GM12872 (cell line): ENCODE results near the gene NTMT1.

Experiments used
- TF ChIP-seq, protein P1 (sequence below): IDR thresholded peaks from 3 replicates; pipeline ENCODE4 v1.5.1; 2011; ENCODE audit warnings: low read depth, mild to moderate bottlenecking, low read length, moderate library complexity; ENCODE audit not compliant: insufficient read depth

Gene NTMT1

DNA sequence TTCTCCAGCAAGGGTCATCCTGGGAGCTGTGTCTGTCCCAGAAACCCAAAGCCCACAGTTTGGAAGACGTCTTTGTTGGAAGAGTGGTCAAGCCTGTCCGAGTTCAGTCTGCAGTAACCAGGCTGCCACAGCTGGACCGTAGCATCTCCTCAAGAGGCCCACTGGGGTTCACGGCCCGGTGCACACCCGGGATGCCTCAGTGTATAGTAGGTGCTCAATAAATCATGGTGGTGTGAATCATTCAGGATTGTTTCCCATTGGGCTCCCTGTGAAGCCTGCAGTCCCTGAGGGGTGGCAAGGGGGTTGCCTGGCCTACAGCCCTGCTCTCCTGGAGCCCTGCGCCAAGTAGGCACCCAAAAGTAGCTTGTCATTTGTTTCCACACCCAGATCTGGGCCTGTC, 29.2 kb downstream of the NTMT1 start:
- TF ChIP-seq, protein P1, sequence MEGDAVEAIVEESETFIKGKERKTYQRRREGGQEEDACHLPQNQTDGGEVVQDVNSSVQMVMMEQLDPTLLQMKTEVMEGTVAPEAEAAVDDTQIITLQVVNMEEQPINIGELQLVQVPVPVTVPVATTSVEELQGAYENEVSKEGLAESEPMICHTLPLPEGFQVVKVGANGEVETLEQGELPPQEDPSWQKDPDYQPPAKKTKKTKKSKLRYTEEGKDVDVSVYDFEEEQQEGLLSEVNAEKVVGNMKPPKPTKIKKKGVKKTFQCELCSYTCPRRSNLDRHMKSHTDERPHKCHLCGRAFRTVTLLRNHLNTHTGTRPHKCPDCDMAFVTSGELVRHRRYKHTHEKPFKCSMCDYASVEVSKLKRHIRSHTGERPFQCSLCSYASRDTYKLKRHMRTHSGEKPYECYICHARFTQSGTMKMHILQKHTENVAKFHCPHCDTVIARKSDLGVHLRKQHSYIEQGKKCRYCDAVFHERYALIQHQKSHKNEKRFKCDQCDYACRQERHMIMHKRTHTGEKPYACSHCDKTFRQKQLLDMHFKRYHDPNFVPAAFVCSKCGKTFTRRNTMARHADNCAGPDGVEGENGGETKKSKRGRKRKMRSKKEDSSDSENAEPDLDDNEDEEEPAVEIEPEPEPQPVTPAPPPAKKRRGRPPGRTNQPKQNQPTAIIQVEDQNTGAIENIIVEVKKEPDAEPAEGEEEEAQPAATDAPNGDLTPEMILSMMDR = no peak

DNA sequence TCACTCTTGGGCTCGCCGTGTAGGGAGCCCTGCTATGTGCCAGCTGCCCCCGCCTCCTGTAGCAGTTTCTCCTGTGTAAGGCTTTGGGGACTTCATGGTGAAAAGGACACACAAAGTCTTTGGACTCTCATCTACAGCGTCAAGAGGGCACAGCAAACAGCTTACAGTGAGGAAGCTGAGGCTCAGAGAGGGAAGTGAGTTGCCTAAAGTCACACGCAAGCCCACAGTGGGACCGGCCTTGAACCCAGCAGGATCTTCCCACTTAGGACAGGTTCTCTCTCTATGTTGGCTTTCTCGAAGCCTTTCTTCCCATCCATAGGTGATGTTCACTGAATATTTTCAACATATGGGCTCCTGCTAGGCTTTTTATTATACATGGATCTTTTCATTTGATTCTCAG, 29.7 kb downstream of the NTMT1 start:
- TF ChIP-seq, protein P1 = no peak

DNA sequence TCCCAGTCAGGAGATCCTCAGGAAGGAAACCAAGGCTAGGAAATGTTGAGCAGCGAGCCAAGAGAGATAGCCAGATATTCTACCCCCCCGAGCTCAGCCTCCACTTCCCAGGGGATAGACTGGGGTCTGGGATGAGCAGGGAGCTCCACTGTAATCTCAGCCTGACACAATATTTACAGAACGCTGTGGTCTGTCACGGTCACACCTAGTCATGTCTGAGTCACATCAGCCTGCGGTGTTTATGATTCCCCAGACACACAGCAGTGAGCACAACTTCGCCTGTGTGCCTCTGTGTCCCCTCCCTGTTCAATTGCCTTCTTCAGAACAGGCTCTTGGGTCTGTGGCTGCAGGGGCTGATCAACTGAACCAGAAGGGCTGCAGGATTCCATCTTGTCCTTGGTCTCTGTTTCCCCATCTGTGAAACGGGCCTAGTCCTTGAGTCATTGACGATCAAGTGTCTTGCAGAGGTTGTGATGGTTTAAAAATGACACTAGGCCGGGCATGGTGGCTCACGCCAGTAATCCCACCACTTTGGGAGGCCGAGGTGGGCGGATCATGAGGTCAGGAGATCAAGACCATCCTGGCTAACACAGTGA, 30.9 kb downstream of the NTMT1 start:
- TF ChIP-seq, protein P1 = no peak

DNA sequence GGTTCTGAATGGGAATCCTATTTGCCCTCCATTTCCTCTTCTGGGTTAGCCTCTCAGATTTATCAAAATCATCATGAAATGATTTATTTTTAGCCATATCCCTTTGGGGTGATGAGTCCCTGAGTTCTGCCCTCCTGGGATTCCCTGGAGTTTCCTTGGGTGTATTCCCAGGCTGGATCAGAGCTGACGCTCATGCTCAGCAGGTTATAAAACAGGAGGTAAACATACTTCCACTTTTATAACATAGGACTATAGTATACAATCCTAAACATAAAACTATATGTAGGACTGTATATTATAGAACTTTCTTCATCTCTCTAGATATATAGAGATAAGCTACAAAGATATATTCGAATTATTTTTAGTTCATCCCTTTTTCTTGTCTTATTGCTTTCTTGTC, 35.1 kb downstream of the NTMT1 start:
- TF ChIP-seq, protein P1 = no peak

DNA sequence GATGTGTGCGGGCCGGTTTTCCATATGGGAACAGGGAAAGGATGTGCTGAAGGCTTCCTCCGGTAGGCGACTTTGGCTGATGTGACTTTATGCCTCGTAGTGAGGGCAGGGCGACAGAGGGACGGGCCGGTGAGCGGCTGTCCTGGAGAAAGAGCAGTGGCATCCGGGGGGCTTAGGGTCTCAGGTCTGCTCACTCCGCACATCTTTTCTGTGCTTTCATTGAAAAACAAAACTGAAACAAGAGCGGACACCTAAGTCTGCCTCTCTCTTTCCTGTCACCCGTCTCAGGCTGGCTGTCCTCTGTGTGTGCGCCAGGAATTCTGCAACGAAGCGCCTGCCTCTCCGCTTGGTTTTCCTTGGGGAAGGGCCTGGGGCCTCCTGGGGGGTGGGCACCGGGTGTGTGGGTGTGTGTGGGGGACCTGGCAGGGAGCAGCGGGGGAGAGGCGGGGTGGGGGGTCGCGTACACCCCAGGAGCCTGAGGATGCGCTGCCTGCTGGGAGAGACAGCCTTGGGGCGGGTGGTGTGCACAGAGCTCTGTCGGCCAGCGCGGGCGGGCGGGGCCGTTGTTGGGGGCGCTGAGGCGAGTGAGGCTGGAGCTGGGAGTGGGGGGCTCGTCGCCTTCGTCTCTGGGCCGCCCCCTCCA, 38.9 kb downstream of the NTMT1 start:
- TF ChIP-seq, protein P1 = no peak

DNA sequence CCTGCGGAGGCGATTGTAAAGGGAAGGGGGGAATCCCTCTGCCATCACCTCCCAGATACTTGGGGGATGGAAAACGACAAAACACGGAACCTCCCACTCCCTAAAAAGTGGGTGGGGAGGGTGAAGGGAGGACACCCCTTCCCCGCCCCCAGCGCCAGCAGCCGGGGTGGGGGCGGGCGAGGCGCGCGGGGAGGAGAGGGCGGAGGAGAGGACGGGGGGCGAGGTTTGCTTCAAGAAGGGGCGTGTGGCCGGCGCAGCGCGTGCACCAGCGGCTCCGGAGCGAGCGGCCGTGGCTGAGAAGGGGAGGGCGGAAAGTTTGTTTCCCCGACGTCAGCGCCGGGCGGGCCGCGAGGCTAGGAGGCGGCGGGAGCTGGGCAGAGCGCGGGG, 39.4 kb downstream of the NTMT1 start, which contains the start of gene PRRX2:
TSS of gene PRRX2 (plus strand) at position 259 of the 387 bp plus-strand sequence. CDS start 221 bp downstream, outside the sequence.
- TF ChIP-seq, protein P1 = no peak

DNA sequence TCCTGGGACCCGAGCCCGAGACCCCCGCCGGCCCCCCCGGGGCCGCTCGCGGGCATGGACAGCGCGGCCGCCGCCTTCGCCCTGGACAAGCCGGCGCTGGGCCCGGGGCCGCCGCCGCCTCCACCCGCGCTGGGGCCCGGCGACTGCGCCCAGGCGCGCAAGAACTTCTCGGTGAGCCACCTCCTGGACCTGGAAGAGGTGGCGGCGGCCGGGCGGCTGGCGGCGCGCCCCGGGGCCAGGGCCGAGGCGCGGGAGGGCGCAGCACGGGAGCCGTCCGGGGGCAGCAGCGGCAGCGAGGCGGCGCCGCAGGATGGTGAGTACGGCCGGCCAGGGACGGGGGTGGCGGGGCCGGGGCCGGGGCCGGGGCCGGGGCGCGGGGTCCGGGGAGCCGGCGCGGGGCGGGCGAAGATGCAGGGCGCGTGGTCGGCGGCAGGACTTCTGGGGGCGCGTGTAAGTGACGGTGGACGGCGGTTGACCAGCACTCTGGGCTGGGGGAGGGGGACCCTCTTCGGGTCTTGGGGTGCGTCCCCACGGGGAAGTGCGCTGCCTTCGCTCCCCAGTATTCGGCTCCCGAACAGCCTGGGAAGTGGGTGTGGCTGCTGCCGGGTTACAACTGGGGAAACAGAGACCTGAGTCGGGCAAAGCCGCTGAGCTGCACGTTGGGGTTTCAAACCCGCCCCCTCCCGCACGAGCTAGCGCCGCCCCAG, 40.0 kb downstream of the NTMT1 start:
- TF ChIP-seq, protein P1 = no peak
